Suppressor macrophage treated with lipopolysaccharide for 4 hours (primary cell): ENCODE data around the gene HCAR1.
"Not testable (repeated sequence)": the region's sequence is repeated elsewhere in the genome, so short reads cannot be mapped to it uniquely, and the experiment has no call there.

ENCODE experiments used
- DNase-seq: peaks from one replicate; pipeline ENCODE4 v3.0.0-alpha.2; 2020

Gene HCAR1, protein sequence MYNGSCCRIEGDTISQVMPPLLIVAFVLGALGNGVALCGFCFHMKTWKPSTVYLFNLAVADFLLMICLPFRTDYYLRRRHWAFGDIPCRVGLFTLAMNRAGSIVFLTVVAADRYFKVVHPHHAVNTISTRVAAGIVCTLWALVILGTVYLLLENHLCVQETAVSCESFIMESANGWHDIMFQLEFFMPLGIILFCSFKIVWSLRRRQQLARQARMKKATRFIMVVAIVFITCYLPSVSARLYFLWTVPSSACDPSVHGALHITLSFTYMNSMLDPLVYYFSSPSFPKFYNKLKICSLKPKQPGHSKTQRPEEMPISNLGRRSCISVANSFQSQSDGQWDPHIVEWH

GRCh38 chr12:122730215-122731014, at the start of gene HCAR1:
TSS of gene HCAR1 (minus strand) at chr12:122730844. CDS start at chr12:122730339, 505 bp downstream.
- DNase-seq, result no peak

DNA sequence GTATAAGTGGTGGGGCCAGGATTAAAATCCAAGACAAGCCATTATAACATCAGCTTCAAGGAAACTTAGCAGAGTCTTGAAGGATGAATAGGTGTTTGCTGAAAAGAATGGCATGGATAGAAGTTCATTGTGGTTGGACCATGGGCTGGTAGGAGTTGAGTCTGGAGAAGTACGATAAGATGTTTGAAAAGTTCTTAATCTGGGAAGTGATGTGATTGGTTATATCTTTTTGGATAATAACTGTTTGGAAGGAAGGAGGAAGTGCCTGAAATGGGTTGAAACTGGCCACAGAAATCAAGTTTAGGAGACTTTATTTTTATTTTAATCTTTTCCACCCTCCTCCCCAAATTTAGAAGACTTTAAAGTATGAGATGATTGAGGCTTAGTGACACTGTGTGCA, 26.9 kb upstream of the HCAR1 start:
- no peak for DNase-seq

- DNase-seq, result no peak
Measured at GRCh38 chr12:122754790-122755189, 24.1 kb upstream of the HCAR1 start.

- DNase-seq, result no peak
Measured at GRCh38 chr12:122753319-122753650, 22.6 kb upstream of the HCAR1 start.

- peak; percentile 99 for DNase-seq
Measured at GRCh38 chr12:122752464-122753318, 22.0 kb upstream of the HCAR1 start, which contains the start of gene DENR. TSS of gene DENR (plus strand) at chr12:122752824. CDS start at chr12:122753702, 878 bp downstream.

- not testable (repeated sequence) for DNase-seq
Measured at GRCh38 chr12:122750781-122751515, 20.3 kb upstream of the HCAR1 start.

- no peak for DNase-seq
Measured at GRCh38 chr12:122749569-122750332, 19.1 kb upstream of the HCAR1 start.

- peak; percentile 28 for DNase-seq
Measured at GRCh38 chr12:122747224-122748135, 16.8 kb upstream of the HCAR1 start.

GRCh38 chr12:122743895-122744525, 13.4 kb upstream of the HCAR1 start:
- peak; percentile 71 for DNase-seq

DNA sequence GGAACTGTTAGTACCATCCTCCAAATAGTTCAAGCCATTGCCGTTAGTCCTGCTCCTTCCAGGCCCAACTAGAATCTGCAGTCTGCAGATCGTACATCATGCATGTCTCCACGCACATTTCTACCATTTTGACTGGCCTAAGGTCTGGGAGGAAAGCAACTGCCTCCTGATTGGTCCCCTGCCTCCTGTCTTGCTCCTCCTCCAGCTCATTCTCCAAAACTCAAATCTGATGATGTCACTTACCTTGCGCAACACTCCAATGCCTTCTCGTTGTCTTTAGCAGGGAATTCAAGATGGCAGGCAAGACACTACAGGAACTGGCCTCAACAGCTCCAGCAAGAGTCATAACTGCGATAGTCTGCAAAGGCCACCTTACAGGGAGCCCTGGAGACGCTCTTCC, 9.7 kb upstream of the HCAR1 start:
- no peak for DNase-seq

DNA sequence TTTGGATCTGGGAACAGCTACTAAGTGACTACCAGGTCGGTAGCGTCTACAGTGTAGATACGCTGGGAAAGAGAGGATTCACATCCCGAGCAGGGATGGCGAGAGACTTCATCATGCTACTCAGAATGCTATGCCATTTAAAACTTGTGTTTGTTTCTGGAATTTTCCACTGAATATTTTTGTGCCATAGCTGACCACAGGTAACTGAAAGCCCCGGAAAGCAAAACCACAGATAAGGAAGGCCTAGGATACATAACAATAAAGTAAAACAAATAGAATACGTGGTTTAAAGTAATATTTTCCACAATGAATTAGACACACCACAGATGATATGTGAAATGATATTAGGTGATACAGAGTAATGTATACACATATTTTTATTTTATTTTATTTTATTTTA, 7.9 kb upstream of the HCAR1 start:
- DNase-seq, result no peak

- no peak for DNase-seq
Measured at GRCh38 chr12:122732611-122733010, 2.0 kb upstream of the HCAR1 start.

- DNase-seq, result no peak
Measured at GRCh38 chr12:122732170-122732569, 1.5 kb upstream of the HCAR1 start.

GRCh38 chr12:122729583-122730214, 945 bp downstream of the HCAR1 start:
- no peak for DNase-seq

DNA sequence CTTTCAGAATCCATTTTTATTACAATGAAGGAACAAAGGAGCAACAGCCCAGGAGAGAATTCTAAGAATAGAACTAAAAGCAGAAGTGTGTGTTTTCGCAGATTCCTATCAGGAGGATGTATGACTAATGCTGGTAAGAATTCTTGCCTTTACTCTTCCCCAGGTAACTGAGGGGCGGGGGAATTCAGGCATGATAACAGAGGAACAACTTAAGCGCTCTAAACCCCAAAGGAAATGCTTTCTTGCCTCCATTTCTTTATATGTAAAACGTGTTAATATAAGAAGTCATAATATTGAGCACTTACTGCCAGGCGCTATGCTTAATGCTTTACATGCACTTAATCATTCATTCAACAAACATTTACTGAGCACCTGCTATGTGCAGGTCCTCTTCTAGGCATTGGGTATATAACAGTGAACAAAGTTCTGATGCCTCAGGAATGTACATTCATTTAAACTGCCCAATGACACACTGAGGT, 4.5 kb downstream of the HCAR1 start:
- DNase-seq, result peak; percentile 46

GRCh38 chr12:122725452-122726079, 5.1 kb downstream of the HCAR1 start:
- DNase-seq, result no peak

- no peak for DNase-seq
Measured at GRCh38 chr12:122724641-122725243, 5.9 kb downstream of the HCAR1 start.

- DNase-seq, result peak; percentile 36
Measured at GRCh38 chr12:122722387-122722786, 8.3 kb downstream of the HCAR1 start.
